Measurements from ENCODE around the gene GLIS1.

The GLIS1 gene

GRCh38 chr1:53524428-53525375, 214.3 kb downstream of the GLIS1 start:
- in situ Hi-C loops (cut with MboI; ENCODE audit: low pct_unique_long_range_greater_than_20kb, low sequenced_read_pairs, unreplicated experiment): no loop called here

GRCh38 chr1:53521924-53522552, 216.9 kb downstream of the GLIS1 start:
- TF ChIP-seq CTCF (IDR thresholded peaks at IDR 0.05; ENCODE audit: extremely low read depth, insufficient read depth, missing control alignments): no peak
- in situ Hi-C loops (cut with MboI; ENCODE audit: low pct_unique_long_range_greater_than_20kb, low sequenced_read_pairs, unreplicated experiment): no loop called here
- no peak for DNase-seq (ENCODE audit: low spot score)

More at GRCh38 chr1:53524428-53525375, 214.3 kb downstream of the GLIS1 start:
- no peak for DNase-seq (ENCODE audit: low spot score)
- no peak for TF ChIP-seq CTCF (IDR thresholded peaks at IDR 0.05; ENCODE audit: extremely low read depth, insufficient read depth, missing control alignments)

DNA sequence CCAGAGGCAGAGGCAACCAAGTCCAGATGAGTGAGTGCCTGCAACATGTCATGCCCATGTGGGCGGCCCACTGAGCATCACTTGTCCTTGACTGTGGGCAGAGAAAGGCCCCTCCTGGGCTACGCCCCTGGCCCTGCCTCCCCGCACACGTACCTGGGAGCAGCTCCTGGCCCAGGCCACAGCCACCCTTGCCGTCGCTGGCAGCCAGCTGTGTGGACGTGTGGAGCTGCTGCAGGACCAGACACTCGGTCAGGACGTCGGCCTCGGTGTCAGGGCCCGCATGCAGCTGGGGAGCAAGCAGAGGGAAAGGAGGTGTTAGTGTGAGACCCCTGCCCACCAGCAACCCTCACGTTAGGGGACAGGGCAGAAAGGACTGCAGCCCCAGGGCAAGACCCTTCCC, 218.5 kb downstream of the GLIS1 start:
- TF ChIP-seq CTCF (IDR thresholded peaks at IDR 0.05; ENCODE audit: extremely low read depth, insufficient read depth, missing control alignments): no peak
- in situ Hi-C loops (cut with MboI; ENCODE audit: low pct_unique_long_range_greater_than_20kb, low sequenced_read_pairs, unreplicated experiment): no loop called here
- no peak for DNase-seq (ENCODE audit: low spot score)

DNA sequence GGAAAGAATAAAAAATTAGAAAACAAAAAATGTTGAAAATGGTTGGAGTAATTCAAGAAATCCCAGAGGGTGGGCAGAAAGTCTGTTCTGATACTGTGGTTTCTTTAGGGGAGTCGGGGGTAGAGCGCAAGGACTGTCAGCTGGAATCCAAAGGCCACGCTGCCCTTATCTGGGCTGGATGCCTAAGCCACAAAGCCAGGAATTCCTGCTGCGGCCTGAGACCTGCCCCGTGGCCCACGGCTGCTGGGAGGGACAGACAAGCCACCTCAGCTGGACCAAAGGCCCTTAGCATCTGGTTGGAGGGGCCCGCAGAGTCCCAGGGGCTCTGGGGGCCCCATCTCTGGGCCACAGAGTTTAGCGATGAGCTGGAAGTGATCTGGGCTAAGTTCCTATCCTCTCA, 219.5 kb downstream of the GLIS1 start:
- no peak for DNase-seq (ENCODE audit: low spot score)
- no peak for TF ChIP-seq CTCF (IDR thresholded peaks at IDR 0.05; ENCODE audit: extremely low read depth, insufficient read depth, missing control alignments)
- in situ Hi-C loops (cut with MboI; ENCODE audit: low pct_unique_long_range_greater_than_20kb, low sequenced_read_pairs, unreplicated experiment): no loop called here

DNA sequence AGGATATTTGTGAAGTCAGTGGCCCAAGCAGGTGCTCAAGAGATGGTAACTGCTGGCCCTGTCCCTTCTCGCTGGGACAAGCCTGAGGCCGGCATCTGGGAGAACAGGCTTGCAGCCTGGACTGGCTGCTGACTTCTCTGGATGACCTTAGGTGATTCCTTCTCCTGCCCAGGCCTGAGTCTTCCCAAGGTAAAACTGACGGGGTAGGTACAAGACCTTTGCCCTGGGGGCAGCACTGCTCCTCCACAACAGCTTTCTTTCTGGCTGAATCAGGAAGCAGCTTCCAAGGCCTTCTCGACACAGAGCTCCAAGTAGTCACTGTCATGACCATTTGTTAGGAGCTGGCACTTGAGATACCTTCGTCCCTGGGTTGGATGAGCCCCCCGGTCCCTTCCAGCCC, 220.2 kb downstream of the GLIS1 start:
- DNase-seq (ENCODE audit: low spot score): no peak
- TF ChIP-seq CTCF (IDR thresholded peaks at IDR 0.05; ENCODE audit: extremely low read depth, insufficient read depth, missing control alignments): no peak

GRCh38 chr1:53517821-53518352, 221.1 kb downstream of the GLIS1 start:
- no peak for TF ChIP-seq CTCF (IDR thresholded peaks at IDR 0.05; ENCODE audit: extremely low read depth, insufficient read depth, missing control alignments)
- DNase-seq (ENCODE audit: low spot score): no peak
- in situ Hi-C loops (cut with MboI; ENCODE audit: low pct_unique_long_range_greater_than_20kb, low sequenced_read_pairs, unreplicated experiment): no loop called here

More for the DNA sequence above, 220.2 kb downstream of the GLIS1 start:
- in situ Hi-C loops (cut with MboI; ENCODE audit: low pct_unique_long_range_greater_than_20kb, low sequenced_read_pairs, unreplicated experiment): no loop called here

Measured in GM13977 (cell line).